MM.1S (cell line): ENCODE data around the gene DNAJC30.

ENCODE experiments used
- EZH2 ChIP-seq: fragments of 300-600 bp; sonication (generic); optimal IDR thresholded peaks from 2 replicates; pipeline ENCODE3; 2017; ENCODE audit warnings: low read depth, mild to moderate bottlenecking, antibody characterized with exemption, low read length, mixed read lengths
- EZH2phosphoT487 ChIP-seq: fragments of 300-600 bp; sonication (generic); IDR thresholded peaks from 2 replicates; pipeline ENCODE4 v1.6.1; 2018; ENCODE audit warnings: antibody characterized with exemption, low read length
- TF ChIP-seq, protein P1 (sequence below): fragments of 300-600 bp; sonication (generic); IDR thresholded peaks from 2 replicates; pipeline ENCODE4 v1.5.1; 2016; ENCODE audit warnings: antibody characterized with exemption, low read length, mixed read lengths

GRCh38 chr7:73671322-73671661, 12.0 kb downstream of the DNAJC30 start:
- TF ChIP-seq, protein P1, sequence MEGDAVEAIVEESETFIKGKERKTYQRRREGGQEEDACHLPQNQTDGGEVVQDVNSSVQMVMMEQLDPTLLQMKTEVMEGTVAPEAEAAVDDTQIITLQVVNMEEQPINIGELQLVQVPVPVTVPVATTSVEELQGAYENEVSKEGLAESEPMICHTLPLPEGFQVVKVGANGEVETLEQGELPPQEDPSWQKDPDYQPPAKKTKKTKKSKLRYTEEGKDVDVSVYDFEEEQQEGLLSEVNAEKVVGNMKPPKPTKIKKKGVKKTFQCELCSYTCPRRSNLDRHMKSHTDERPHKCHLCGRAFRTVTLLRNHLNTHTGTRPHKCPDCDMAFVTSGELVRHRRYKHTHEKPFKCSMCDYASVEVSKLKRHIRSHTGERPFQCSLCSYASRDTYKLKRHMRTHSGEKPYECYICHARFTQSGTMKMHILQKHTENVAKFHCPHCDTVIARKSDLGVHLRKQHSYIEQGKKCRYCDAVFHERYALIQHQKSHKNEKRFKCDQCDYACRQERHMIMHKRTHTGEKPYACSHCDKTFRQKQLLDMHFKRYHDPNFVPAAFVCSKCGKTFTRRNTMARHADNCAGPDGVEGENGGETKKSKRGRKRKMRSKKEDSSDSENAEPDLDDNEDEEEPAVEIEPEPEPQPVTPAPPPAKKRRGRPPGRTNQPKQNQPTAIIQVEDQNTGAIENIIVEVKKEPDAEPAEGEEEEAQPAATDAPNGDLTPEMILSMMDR, result no peak
- no peak for TF ChIP-seq EZH2
- TF ChIP-seq EZH2phosphoT487, result no peak
